OCI-LY3 (cell line): ENCODE measurements around the gene NEU1.
"Not testable (repeated sequence)": the region's sequence is repeated elsewhere in the genome, so short reads cannot be mapped to it uniquely, and the experiment has no call there.

ENCODE experiments used
- H2AFZ ChIP-seq: fragments of 200-600, 300-600 bp; shearing (Covaris generic); 2 replicates; pipeline ENCODE4 v1.6.0; 2014; ENCODE audit warnings: antibody characterized with exemption, low read depth, low read length
- H3K27ac ChIP-seq: fragments of 200-600, 300-600 bp; sonication (generic); 2 replicates; pipeline ENCODE4 v1.5.1; 2014; ENCODE audit warnings: mild to moderate bottlenecking, low read length, moderate library complexity, mixed read lengths
- H3K27me3 ChIP-seq: fragments of 200-600, 300-600 bp; sonication (generic); 2 replicates; pipeline ENCODE4 v1.6.1; 2014; ENCODE audit warnings: low read depth, low read length, mixed read lengths
- H3K36me3 ChIP-seq: fragments of 200-600, 300-600 bp; sonication (generic); replicated peaks from 2 replicates; pipeline ENCODE3; 2014; ENCODE audit warnings: low read depth, low read length, mixed read lengths
- H3K4me1 ChIP-seq: fragments of 300-600, 200-600 bp; sonication (generic); 2 replicates; pipeline ENCODE4 v1.6.1; 2014; ENCODE audit warnings: low read length, mixed read lengths
- H3K4me2 ChIP-seq: fragments of 200-600, 300-600 bp; sonication (generic); 2 replicates; pipeline ENCODE4 v1.6.1; 2014; ENCODE audit warnings: low read length, mixed read lengths
- H3K4me3 ChIP-seq: fragments of 300-600, 200-600 bp; sonication (generic); 2 replicates; pipeline ENCODE4 v1.5.1; 2014; ENCODE audit warnings: antibody characterized with exemption, mild to moderate bottlenecking, low read length, moderate library complexity
- H3K79me2 ChIP-seq: fragments of 300-600, 200-600 bp; shearing (Covaris generic); 2 replicates; pipeline ENCODE4 v1.6.1; 2014; ENCODE audit warnings: mild to moderate bottlenecking, low read length, mixed read lengths
- H3K9ac ChIP-seq: fragments of 300-600, 200-600 bp; shearing (Covaris generic); 2 replicates; pipeline ENCODE4 v1.6.0; 2014; ENCODE audit warnings: mild to moderate bottlenecking, low read length, moderate library complexity
- H3K9me3 ChIP-seq: fragments of 200-600, 300-600 bp; shearing (Covaris generic); 2 replicates; pipeline ENCODE4 v1.6.1; 2014; ENCODE audit warnings: low read length, mixed read lengths; ENCODE audit not compliant: insufficient read depth
- H4K20me1 ChIP-seq: fragments of 200-600, 300-600 bp; sonication (generic); 2 replicates; pipeline ENCODE4 v1.6.1; 2016; ENCODE audit warnings: low read length, mixed read lengths; ENCODE audit not compliant: insufficient read depth
- EZH2phosphoT487 ChIP-seq: fragments of 200-600 bp; shearing (Covaris generic); IDR thresholded peaks from 2 replicates; pipeline ENCODE4 v1.6.1; 2018; ENCODE audit warnings: antibody characterized with exemption, mixed run types, low read depth
- TF ChIP-seq, protein P1 (sequence below): fragments of 200-600, 300-600 bp; sonication (generic); IDR thresholded peaks from 2 replicates; pipeline ENCODE4 v1.5.1; 2014; ENCODE audit warnings: antibody characterized with exemption, low read length, low read depth

The NEU1 gene

DNA sequence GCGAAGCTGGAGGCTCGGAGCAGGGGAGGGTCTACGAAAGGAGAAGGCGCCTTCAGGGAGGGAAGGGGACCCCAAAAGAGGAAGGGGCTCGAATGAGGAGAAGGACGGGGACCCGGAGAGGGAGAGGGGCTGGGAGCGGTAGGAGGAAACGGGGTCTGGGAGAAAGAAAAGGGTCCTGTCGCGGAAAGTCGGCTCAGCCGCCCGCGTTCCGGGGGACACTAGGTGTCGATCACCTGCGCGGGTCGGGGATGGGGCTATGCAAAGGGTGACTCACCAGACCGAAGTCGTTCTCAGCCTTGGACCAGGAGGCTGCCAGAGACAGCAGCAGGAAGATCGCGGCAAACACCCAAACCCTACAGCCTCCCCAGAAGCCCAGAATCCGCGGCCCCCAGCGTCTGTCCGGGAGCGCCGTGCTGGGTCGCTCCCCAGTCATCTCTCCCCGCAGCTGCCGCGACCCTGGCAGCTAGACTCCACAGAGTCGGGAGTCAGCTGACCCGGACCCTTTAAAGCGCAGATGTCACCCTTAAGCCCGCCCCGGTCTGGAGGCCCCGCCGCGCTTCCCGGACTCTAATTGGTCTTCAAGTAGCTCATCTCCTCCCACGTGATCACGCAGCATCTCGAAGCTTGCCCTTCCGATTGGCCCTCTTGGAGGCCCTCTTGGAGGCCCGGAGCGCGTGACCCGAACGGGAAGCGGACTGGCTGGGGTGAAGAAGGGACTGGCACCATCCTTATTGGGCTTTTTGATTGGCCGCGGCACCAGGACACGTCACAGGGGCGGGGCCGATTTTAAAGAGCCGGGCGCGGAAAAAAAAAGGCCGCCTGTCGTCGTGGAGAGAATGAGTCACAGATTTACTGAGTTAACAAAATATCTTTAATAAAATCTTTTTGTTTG is at the start of gene NEU1:
Gene NEU1 (minus strand): TSS at position 478 of the 892 bp plus-strand sequence. CDS start 45 bp downstream, at position 433.
- Histone ChIP-seq H3K27me3 (no peaks in the 10 kb centered on the region), H2AFZ (peak within 1 kb of the TSS; percentile 66; the same call in 1 of the 2 replicates), H3K4me2 (peak within 1 kb of the TSS; percentile 97), H3K9me3 (no peaks in the 10 kb centered on the region), H3K36me3 (peaks cover 3% of the 10 kb centered on the region), H3K4me1 (peaks cover 5% of the 10 kb centered on the region), H3K79me2 (peaks cover 6% of the 10 kb centered on the region), H3K27ac (peak within 1 kb of the TSS; percentile 49), H3K9ac (peak within 1 kb of the TSS; percentile 76), H3K4me3 (peak within 1 kb of the TSS; percentile 96), H4K20me1 (no peaks in the 10 kb centered on the region)
- TF ChIP-seq, protein P1, sequence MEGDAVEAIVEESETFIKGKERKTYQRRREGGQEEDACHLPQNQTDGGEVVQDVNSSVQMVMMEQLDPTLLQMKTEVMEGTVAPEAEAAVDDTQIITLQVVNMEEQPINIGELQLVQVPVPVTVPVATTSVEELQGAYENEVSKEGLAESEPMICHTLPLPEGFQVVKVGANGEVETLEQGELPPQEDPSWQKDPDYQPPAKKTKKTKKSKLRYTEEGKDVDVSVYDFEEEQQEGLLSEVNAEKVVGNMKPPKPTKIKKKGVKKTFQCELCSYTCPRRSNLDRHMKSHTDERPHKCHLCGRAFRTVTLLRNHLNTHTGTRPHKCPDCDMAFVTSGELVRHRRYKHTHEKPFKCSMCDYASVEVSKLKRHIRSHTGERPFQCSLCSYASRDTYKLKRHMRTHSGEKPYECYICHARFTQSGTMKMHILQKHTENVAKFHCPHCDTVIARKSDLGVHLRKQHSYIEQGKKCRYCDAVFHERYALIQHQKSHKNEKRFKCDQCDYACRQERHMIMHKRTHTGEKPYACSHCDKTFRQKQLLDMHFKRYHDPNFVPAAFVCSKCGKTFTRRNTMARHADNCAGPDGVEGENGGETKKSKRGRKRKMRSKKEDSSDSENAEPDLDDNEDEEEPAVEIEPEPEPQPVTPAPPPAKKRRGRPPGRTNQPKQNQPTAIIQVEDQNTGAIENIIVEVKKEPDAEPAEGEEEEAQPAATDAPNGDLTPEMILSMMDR: no peak
- no peak for TF ChIP-seq EZH2phosphoT487

GRCh38 chr6:31911826-31912585 is 49.4 kb upstream of the NEU1 start:
- no peak overlapping the region for H3K4me3 ChIP-seq
- no peak overlapping the region for H3K27ac ChIP-seq
- no peak overlapping the region for H3K9ac ChIP-seq
- TF ChIP-seq, protein P1: no peak
- TF ChIP-seq EZH2phosphoT487: no peak
- H3K79me2 ChIP-seq: no peaks in the 10 kb centered on the region
- no peak overlapping the region for H3K4me2 ChIP-seq
- no peaks in the 10 kb centered on the region for H4K20me1 ChIP-seq
- no peaks in the 10 kb centered on the region for H3K9me3 ChIP-seq
- no peak overlapping the region for H2AFZ ChIP-seq
- H3K27me3 ChIP-seq: no peaks in the 10 kb centered on the region
- no peaks in the 10 kb centered on the region for H3K36me3 ChIP-seq
- H3K4me1 ChIP-seq: peaks cover 33% of the 10 kb centered on the region

GRCh38 chr6:31909298-31909697 is 46.7 kb upstream of the NEU1 start:
- H3K27ac ChIP-seq, H4K20me1 ChIP-seq, H3K36me3 ChIP-seq, H3K79me2 ChIP-seq, H3K9me3 ChIP-seq, H3K4me2 ChIP-seq, H3K27me3 ChIP-seq, H3K4me3 ChIP-seq, H3K9ac ChIP-seq, H2AFZ ChIP-seq: not testable (repeated sequence)
- H3K4me1 ChIP-seq: peaks cover 27% of the 10 kb centered on the region

GRCh38 chr6:31908791-31909190 is 46.2 kb upstream of the NEU1 start:
- H3K9ac ChIP-seq: no peak overlapping the region
- H2AFZ ChIP-seq: no peak overlapping the region
- no peak overlapping the region for H3K4me3 ChIP-seq
- H3K79me2 ChIP-seq: no peaks in the 10 kb centered on the region
- TF ChIP-seq, protein P1: no peak
- TF ChIP-seq EZH2phosphoT487: no peak
- H3K4me1 ChIP-seq: peaks cover 27% of the 10 kb centered on the region
- no peaks in the 10 kb centered on the region for H3K36me3 ChIP-seq
- H4K20me1 ChIP-seq: no peaks in the 10 kb centered on the region
- H3K9me3 ChIP-seq: no peaks in the 10 kb centered on the region
- H3K27ac ChIP-seq: no peak overlapping the region
- H3K27me3 ChIP-seq: peaks cover 9% of the 10 kb centered on the region; the same call in 1 of the 2 replicates
- peak overlapping the region; percentile 14 for H3K4me2 ChIP-seq

GRCh38 chr6:31908255-31908654 is 45.6 kb upstream of the NEU1 start:
- H3K27me3 ChIP-seq, H3K4me2 ChIP-seq, H3K36me3 ChIP-seq, H3K79me2 ChIP-seq, H3K9me3 ChIP-seq, H3K4me3 ChIP-seq, H3K27ac ChIP-seq, H2AFZ ChIP-seq, H4K20me1 ChIP-seq, H3K9ac ChIP-seq: not testable (repeated sequence)
- peaks cover 27% of the 10 kb centered on the region for H3K4me1 ChIP-seq
